GM19438 (cell line): ENCODE data around the gene ADRA2A.

Source experiments
- ATAC-seq: cut with Tn5 transposase; IDR thresholded peaks from one replicate; pipeline ENCODE4 v1.9.1; 2021; ENCODE audit warnings: low read depth; ENCODE audit not compliant: unreplicated experiment

The ADRA2A gene

GRCh38 chr10:111083222-111084095 is 6.6 kb downstream of the ADRA2A start:
- no peak for ATAC-seq

GRCh38 chr10:111084366-111085255 is 7.8 kb downstream of the ADRA2A start:
- ATAC-seq = no peak

GRCh38 chr10:111085690-111086353 is 9.0 kb downstream of the ADRA2A start:
- no peak for ATAC-seq

GRCh38 chr10:111086574-111086973 is 9.7 kb downstream of the ADRA2A start:
- no peak for ATAC-seq

- no peak for ATAC-seq
Observed at GRCh38 chr10:111087331-111087756, 10.5 kb downstream of the ADRA2A start.

- no peak for ATAC-seq
Observed at GRCh38 chr10:111087968-111088505, 11.2 kb downstream of the ADRA2A start.

GRCh38 chr10:111089293-111089692 is 12.5 kb downstream of the ADRA2A start:
- no peak for ATAC-seq

- ATAC-seq = no peak
Observed at GRCh38 chr10:111091833-111092232, 15.0 kb downstream of the ADRA2A start.

GRCh38 chr10:111093741-111094380 is 17.0 kb downstream of the ADRA2A start:
- ATAC-seq = no peak

GRCh38 chr10:111098679-111099437 is 22.0 kb downstream of the ADRA2A start:
- ATAC-seq = no peak

- ATAC-seq = no peak
Observed at GRCh38 chr10:111100198-111100597, 23.4 kb downstream of the ADRA2A start.

GRCh38 chr10:111101796-111102195 is 25.0 kb downstream of the ADRA2A start:
- no peak for ATAC-seq

GRCh38 chr10:111102359-111102837 is 25.6 kb downstream of the ADRA2A start:
- ATAC-seq = no peak

- ATAC-seq = no peak
Observed at GRCh38 chr10:111103196-111103840, 26.5 kb downstream of the ADRA2A start.

GRCh38 chr10:111104811-111105210 is 28.0 kb downstream of the ADRA2A start:
- ATAC-seq = no peak

GRCh38 chr10:111106081-111106480 is 29.3 kb downstream of the ADRA2A start:
- ATAC-seq = no peak

- no peak for ATAC-seq
Observed at GRCh38 chr10:111107023-111107422, 30.2 kb downstream of the ADRA2A start.

GRCh38 chr10:111107846-111108245 is 31.0 kb downstream of the ADRA2A start:
- no peak for ATAC-seq

GRCh38 chr10:111108441-111108840 is 31.6 kb downstream of the ADRA2A start:
- ATAC-seq = no peak
